H1 (cell line): ENCODE measurements around the gene STX18. TPM values are rescaled to one million over a fixed set of nuclear protein-coding genes. Genes with fewer than 3 reads are reported as not detected.

Experiments
- CTCF ChIA-PET: fragments of 300-600 bp; sonication (Branson Sonifier 250); formaldehyde crosslinking; loops from one replicate; lab custom pipeline; 2021; ENCODE audit not compliant: partially characterized antibody; lab: Charles Lee
- POLR2A ChIA-PET: fragments of 300-600 bp; sonication (Branson Sonifier 250); formaldehyde crosslinking; loops from one replicate; lab custom pipeline; 2021; ENCODE audit warnings: inconsistent platforms; ENCODE audit not compliant: partially characterized antibody; lab: Charles Lee
- DNase-seq, 2 experiments: peaks; one replicate each; pipeline versions ENCODE4 v3.0.0 to v3.0.0-alpha.2; 2010 to 2022; ENCODE audit warnings: low spot score in 2 of 2, low read depth in 1 of 2, mixed read lengths in 1 of 2
- FAIRE-seq: peaks from 2 replicates; lab custom pipeline; 2011; peaks lifted over from hg19 to GRCh38; lab: Jason Lieb, UNC
- H2AFZ ChIP-seq: 2 replicates; pipeline ENCODE4 v1.8.1; 2012; ENCODE audit warnings: low read length, inconsistent platforms
- H2AK5ac ChIP-seq: 2 replicates; pipeline ENCODE4 v1.6.1; 2013; ENCODE audit warnings: low read depth, low read length
- H2BK120ac ChIP-seq: replicated peaks from 2 replicates; pipeline ENCODE3; 2013; ENCODE audit warnings: low read depth, low read length, inconsistent platforms
- H2BK12ac ChIP-seq: 2 replicates; pipeline ENCODE4 v1.6.1; 2013; ENCODE audit warnings: low read depth, low read length
- H2BK15ac ChIP-seq: 2 replicates; pipeline ENCODE4 v1.6.1; 2013; ENCODE audit warnings: low read length
- H2BK20ac ChIP-seq: 2 replicates; pipeline ENCODE4 v1.6.1; 2013; ENCODE audit warnings: low read length
- H2BK5ac ChIP-seq: 2 replicates; pipeline ENCODE4 v1.6.1; 2013; ENCODE audit warnings: low read depth, low read length
- H3K14ac ChIP-seq: 2 replicates; pipeline ENCODE4 v1.6.1; 2013; ENCODE audit warnings: inconsistent platforms; ENCODE audit not compliant: insufficient read length
- H3K18ac ChIP-seq: 2 replicates; pipeline ENCODE4 v1.6.1; 2013; ENCODE audit warnings: low read length; ENCODE audit errors: extremely low read depth
- H3K23ac ChIP-seq: 2 replicates; pipeline ENCODE4 v1.6.1; 2013; ENCODE audit warnings: inconsistent platforms; ENCODE audit not compliant: insufficient read length
- H3K23me2 ChIP-seq: 2 replicates; pipeline ENCODE4 v1.6.1; 2013; ENCODE audit warnings: low read depth, low read length
- H3K27ac ChIP-seq: 2 replicates; pipeline ENCODE4 v1.6.1; 2011; ENCODE audit warnings: low read depth, low read length, inconsistent platforms
- H3K27me3 ChIP-seq, 4 experiments: replicated peaks in 1 of 4; 1 replicate in 1 of 4; 2 replicates in 3 of 4; pipeline versions ENCODE4 v1.6.1 to v1.8.1; 2011 to 2013; ENCODE audit warnings: low read length in 3 of 4, mild to moderate bottlenecking in 3 of 4, inconsistent platforms in 2 of 4, mixed read lengths in 2 of 4, moderate library complexity in 1 of 4; ENCODE audit not compliant: control insufficient read depth in 3 of 4, insufficient read depth in 3 of 4; ENCODE audit errors: extremely low read depth in 1 of 4
- H3K36me3 ChIP-seq, 4 experiments: 2 replicates each; pipeline versions ENCODE4 v1.6.1 to v1.8.1; 2011 to 2013; ENCODE audit warnings: mild to moderate bottlenecking in 4 of 4, low read length in 3 of 4, moderate library complexity in 2 of 4, control low read depth in 1 of 4, inconsistent platforms in 1 of 4; ENCODE audit not compliant: insufficient read depth in 4 of 4, control insufficient read depth in 2 of 4
- H3K4ac ChIP-seq: replicated peaks from 2 replicates; pipeline ENCODE3; 2013; ENCODE audit warnings: low read length, low read depth, mixed read lengths, inconsistent platforms; ENCODE audit not compliant: insufficient read length
- H3K4me1 ChIP-seq, 4 experiments: replicated peaks in 1 of 4; 1 replicate in 1 of 4; 2 replicates in 3 of 4; pipeline versions ENCODE4 v1.6.1 to v1.8.1; 2011 to 2013; ENCODE audit warnings: low read length in 3 of 4, inconsistent platforms in 2 of 4, mixed read lengths in 1 of 4; ENCODE audit not compliant: insufficient read depth in 4 of 4, control insufficient read depth in 3 of 4
- H3K4me2 ChIP-seq, 2 experiments: 2 replicates each; pipeline versions ENCODE4 v1.6.1 to v1.8.1; 2011 to 2013; ENCODE audit warnings: low read depth in 2 of 2, low read length in 2 of 2, control low read depth in 1 of 2, inconsistent platforms in 1 of 2, mild to moderate bottlenecking in 1 of 2; ENCODE audit not compliant: insufficient read depth in 1 of 2
- H3K4me3 ChIP-seq, 4 experiments: fragments of 200-600, 300-600 bp in 1 of 4; sonication (generic), shearing (Covaris generic), sonication (Bioruptor Twin) in 1 of 4; 2 replicates each; pipeline versions ENCODE4 v1.5.1 to v1.8.1; 2011 to 2016; ENCODE audit warnings: low read length in 4 of 4, low read depth in 3 of 4, control low read depth in 2 of 4, inconsistent platforms in 2 of 4, mild to moderate bottlenecking in 2 of 4, mixed read lengths in 1 of 4, moderate library complexity in 1 of 4; ENCODE audit not compliant: insufficient read depth in 2 of 4; ENCODE audit errors: extremely low read depth in 1 of 4
- H3K56ac ChIP-seq: replicated peaks from 2 replicates; pipeline ENCODE3; 2013; ENCODE audit warnings: low read depth, mild to moderate bottlenecking, mixed read lengths, low read length, inconsistent platforms; ENCODE audit not compliant: insufficient read length
- H3K79me1 ChIP-seq: 2 replicates; pipeline ENCODE4 v1.6.1; 2013; ENCODE audit warnings: low read depth, low read length, control low read depth
- H3K79me2 ChIP-seq, 2 experiments: 2 replicates each; pipeline versions ENCODE4 v1.6.1 to v1.8.1; 2012 to 2013; ENCODE audit warnings: low read length in 2 of 2, mild to moderate bottlenecking in 2 of 2, inconsistent platforms in 1 of 2; ENCODE audit not compliant: insufficient read depth in 2 of 2, control insufficient read depth in 1 of 2
- H3K9ac ChIP-seq, 4 experiments: replicated peaks in 1 of 4; 1 replicate in 1 of 4; 2 replicates in 3 of 4; pipeline versions ENCODE4 v1.6.1 to v1.8.1; 2011 to 2013; ENCODE audit warnings: low read depth in 3 of 4, low read length in 3 of 4, control low read depth in 2 of 4, mild to moderate bottlenecking in 2 of 4, moderate library complexity in 2 of 4, inconsistent platforms in 1 of 4; ENCODE audit errors: extremely low read depth in 1 of 4
- H3K9me3 ChIP-seq, 2 experiments: 2 replicates each; pipeline versions ENCODE4 v1.6.1 to v1.8.1; 2012 to 2013; ENCODE audit warnings: mild to moderate bottlenecking in 2 of 2, moderate library complexity in 2 of 2, control low read depth in 1 of 2, inconsistent platforms in 1 of 2, low read depth in 1 of 2, low read length in 1 of 2, mixed read lengths in 1 of 2; ENCODE audit not compliant: insufficient read depth in 2 of 2
- H4K20me1 ChIP-seq, 2 experiments: replicated peaks in 1 of 2; 2 replicates each; pipeline versions ENCODE3 to v1.8.1; 2011 to 2013; ENCODE audit warnings: inconsistent platforms in 2 of 2, low read length in 2 of 2, mild to moderate bottlenecking in 1 of 2; ENCODE audit not compliant: insufficient read depth in 2 of 2, control insufficient read depth in 1 of 2
- H4K5ac ChIP-seq: 2 replicates; pipeline ENCODE4 v1.6.1; 2013; ENCODE audit warnings: low read length, low read depth, mixed read lengths, inconsistent platforms; ENCODE audit not compliant: insufficient read length
- H4K8ac ChIP-seq: 2 replicates; pipeline ENCODE4 v1.8.0; 2013; ENCODE audit warnings: mild to moderate bottlenecking, moderate library complexity, low read length, inconsistent platforms; ENCODE audit not compliant: insufficient read depth; ENCODE audit errors: extremely low read depth
- H4K91ac ChIP-seq: replicated peaks from 2 replicates; pipeline ENCODE3; 2013; ENCODE audit warnings: low read length, mixed read lengths, inconsistent platforms; ENCODE audit not compliant: insufficient read length
- ASH2L ChIP-seq: fragments of 200-600, 300-600 bp; sonication (generic); IDR thresholded peaks from one replicate; pipeline ENCODE4 v1.7.1; 2017; ENCODE audit warnings: low read length
- CHD1 ChIP-seq: IDR thresholded peaks from 2 replicates; pipeline ENCODE4 v1.6.1; 2012; ENCODE audit warnings: low read depth, low read length, improper control_type of control experiment
- CREB1 ChIP-seq: IDR thresholded peaks from 2 replicates; pipeline ENCODE4 v1.6.1; 2012; ENCODE audit warnings: inconsistent platforms
- CTBP2 ChIP-seq: IDR thresholded peaks from 2 replicates; pipeline ENCODE4 v1.7.0; 2011; ENCODE audit warnings: borderline replicate concordance, mild to moderate bottlenecking, moderate library complexity, mixed read lengths, low read length; ENCODE audit not compliant: insufficient read depth, insufficient read length
- HDAC6 ChIP-seq: IDR thresholded peaks from one replicate; pipeline ENCODE4 v1.7.1; 2012; ENCODE audit warnings: low read depth, mild to moderate bottlenecking, inconsistent platforms, low read length, moderate library complexity
- KDM4A ChIP-seq: IDR thresholded peaks from one replicate; pipeline ENCODE4 v1.7.1; 2012; ENCODE audit warnings: low read depth, mild to moderate bottlenecking, moderate library complexity, low read length, inconsistent platforms; ENCODE audit not compliant: severe bottlenecking
- KDM5A ChIP-seq: fragments of 200-600 bp; IDR thresholded peaks from 2 replicates; pipeline ENCODE4 v1.7.1; 2012; ENCODE audit warnings: mild to moderate bottlenecking, low read length, inconsistent platforms, mixed read lengths
- PHF8 ChIP-seq: fragments of 200-600 bp; sonication (generic); conservative IDR thresholded peaks from 2 replicates; pipeline ENCODE4 v1.7.1; 2012; ENCODE audit warnings: low read depth, mild to moderate bottlenecking, inconsistent platforms, low read length, moderate library complexity
- POU5F1 ChIP-seq: IDR thresholded peaks from 2 replicates; pipeline ENCODE4 v1.6.1; 2011; ENCODE audit warnings: low read depth, mild to moderate bottlenecking, low read length, moderate library complexity
- SIN3A ChIP-seq, 2 experiments: IDR thresholded peaks in 1 of 2; conservative IDR thresholded peaks in 1 of 2; 2 replicates each; pipeline ENCODE4 v1.6.1; 2011 to 2012; ENCODE audit warnings: low read length in 2 of 2, improper control_type of control experiment in 1 of 2, low read depth in 1 of 2, mild to moderate bottlenecking in 1 of 2
- SP2 ChIP-seq: IDR thresholded peaks from 2 replicates; pipeline ENCODE4 v1.6.1; 2012; ENCODE audit warnings: mild to moderate bottlenecking, low read length, inconsistent platforms
- SRF ChIP-seq: IDR thresholded peaks from 2 replicates; pipeline ENCODE4 v1.6.1; 2011; ENCODE audit warnings: mild to moderate bottlenecking, low read depth, low read length, moderate library complexity
- TAF7 ChIP-seq: optimal IDR thresholded peaks from 2 replicates; pipeline ENCODE3; 2011; ENCODE audit warnings: low read depth, mild to moderate bottlenecking, inconsistent platforms, low read length, moderate library complexity, borderline replicate concordance
- TEAD4 ChIP-seq: IDR thresholded peaks from 2 replicates; pipeline ENCODE4 v1.6.1; 2012; ENCODE audit warnings: low read depth, low read length, inconsistent platforms, mixed read lengths
- WGBS, 2 experiments: shearing (Covaris generic) in 1 of 2; methylation state at CpG; one replicate each; pipeline versions ENCODE4 v1.1.6 to v1.1.7; 2013 to 2015; ENCODE audit warnings: low lambda C conversion rate in 2 of 2, mixed read lengths in 2 of 2, inconsistent platforms in 1 of 2, low coverage in 1 of 2, missing lambda C conversion rate in 1 of 2; ENCODE audit not compliant: insufficient replicate concordance in 2 of 2, insufficient coverage in 1 of 2, insufficient read length in 1 of 2; ENCODE audit errors: extremely low coverage in 1 of 2, missing lambda C conversion rate in 1 of 2; 5-methylcytosine and 5-hydroxymethylcytosine counted together
- polyA plus RNA-seq, 7 experiments: library from polyadenylated mRNA; depleted of rRNA in 3 of 7; stranded (reverse) in 5 of 7; unstranded in 2 of 7; fragments of >200 nt in 5 of 7; fragments of 200-250 nt in 2 of 7; gene quantifications; 1 replicate in 5 of 7; 2 replicates in 1 of 7; 4 replicates in 1 of 7; pipeline versions ENCODE4 v1.2.1 to v1.2.3, GENCODE V29; 2011 to 2013; ENCODE audit warnings: missing spikeins in 2 of 7, mixed read lengths in 2 of 7
- total RNA-seq: library from RNA; stranded (reverse); fragmentation: NEBNext Ultra II Directional; extraction: Animal tissue kit (Norgen Biotek cat#: 25700); gene quantifications from 2 replicates; pipeline ENCODE4 v1.2.1, GENCODE V29; 2021

Gene STX18
- total and polyA plus RNA-seq, 2 of the 8 experiments (the other 6 are each of a cell fraction or from before 2014, with no cell fraction given), result 14.6 to 18.3 TPM

DNA sequence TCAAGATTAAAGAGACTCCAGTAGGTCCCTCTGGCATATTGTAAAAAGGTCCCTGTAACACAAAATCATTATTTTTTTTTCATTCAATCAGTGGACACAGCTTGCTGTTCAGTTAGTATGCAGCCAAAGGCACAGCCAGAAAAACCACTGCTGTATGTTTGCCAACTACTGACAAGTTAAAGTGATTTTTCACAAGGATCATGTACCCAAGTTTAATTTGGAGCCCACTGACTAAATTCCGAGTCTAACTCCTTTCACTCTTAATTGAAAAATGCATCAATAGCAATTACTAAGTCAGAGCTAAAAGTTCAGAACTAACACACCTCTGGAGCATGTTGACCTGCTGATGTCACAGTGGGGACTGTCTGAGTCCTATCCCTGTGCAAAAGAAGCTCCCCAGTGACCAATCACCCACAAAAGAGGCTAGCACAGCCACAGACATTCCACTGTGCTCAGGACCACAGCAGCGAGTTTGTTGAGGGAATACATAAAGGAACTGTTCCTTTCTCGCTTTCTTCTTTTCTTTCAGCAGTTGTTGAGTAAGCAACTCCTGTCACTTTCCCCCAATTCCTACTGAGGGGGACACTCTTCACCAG, 60.4 kb downstream of the STX18 start:
- Histone ChIP-seq H3K36me3 (no peaks in the 10 kb centered on the region), H4K91ac (no peak overlapping the region), H3K4me2 (peak overlapping the region in 1 of 2 experiments; percentile 57; a peak in 2 of 4 replicates), H3K9ac (no peak overlapping the region), H3K4me3 (no peak overlapping the region), H2BK120ac (no peak overlapping the region), H2BK12ac (no peak overlapping the region), H4K20me1 (peaks cover 0 to 1% of the 10 kb centered on the region in 2 experiments), H3K56ac (no peak overlapping the region), H2BK20ac (no peak overlapping the region), H3K14ac (no peak overlapping the region), H2BK5ac (no peak overlapping the region), H3K4ac (no peak overlapping the region), H3K23ac (no peak overlapping the region), H2AFZ (no peak overlapping the region), H3K27me3 (no peaks in the 10 kb centered on the region), H3K18ac (no peak overlapping the region), H3K79me1 (no peaks in the 10 kb centered on the region), H2AK5ac (no peak overlapping the region), H3K79me2 (peaks cover 0 to 2% of the 10 kb centered on the region in 2 experiments; a peak in 1 of 4 replicates), H4K5ac (no peak overlapping the region), H3K27ac (no peak overlapping the region), H3K9me3 (no peaks in the 10 kb centered on the region), H3K4me1 (peaks cover 2 to 23% (median 10%) of the 10 kb centered on the region in 4 experiments), H4K8ac (no peak overlapping the region), H2BK15ac (no peak overlapping the region), H3K23me2 (no peaks in the 10 kb centered on the region)
- WGBS, 2 experiments, result 65% methylated on average over 3 of the region's 3 CpGs; no CpG with 5 or more reads in 1 of the 2 experiments
- ChIA-PET POLR2A (interaction anchor here (1.3 to 1.4 kb wide), 2 partner anchors 9 to 22 kb away, joined by 3 read pairs; no protein-coding TSS in a partner anchor), CTCF (interaction anchor here (0.8 to 2.7 kb wide), 13 partner anchors 9 to 236 kb away, joined by 3 to 14 read pairs (median 4); no protein-coding TSS in a partner anchor)
- no peak for FAIRE-seq
- TF ChIP-seq SRF (no peak), ASH2L (no peak), POU5F1 (no peak), PHF8 (no peak), CREB1 (no peak), HDAC6 (no peak), KDM5A (no peak), KDM4A (no peak), CTBP2 (no peak), CHD1 (no peak), TAF7 (no peak), SP2 (no peak), SIN3A (conservative IDR thresholded peaks at IDR 0.05 in 1 of 2, IDR thresholded peaks at IDR 0.05 in 1 of 2; ENCODE audit: low read depth in 1 of 2, low read length in 2 of 2) (no peak), TEAD4 (no peak)
- DNase-seq, result no peak
